Measurements from ENCODE around the gene ZMYM4. TPM values are rescaled to one million over a fixed set of nuclear protein-coding genes. Genes with fewer than 3 reads are reported as not detected.
A peak's percentile ranks its signal among the peaks of the same experiment; 100 is the strongest.

Gene ZMYM4
- total and polyA plus RNA-seq, 12 donors: 6.7 to 37.7 (median 34.1) TPM

DNA sequence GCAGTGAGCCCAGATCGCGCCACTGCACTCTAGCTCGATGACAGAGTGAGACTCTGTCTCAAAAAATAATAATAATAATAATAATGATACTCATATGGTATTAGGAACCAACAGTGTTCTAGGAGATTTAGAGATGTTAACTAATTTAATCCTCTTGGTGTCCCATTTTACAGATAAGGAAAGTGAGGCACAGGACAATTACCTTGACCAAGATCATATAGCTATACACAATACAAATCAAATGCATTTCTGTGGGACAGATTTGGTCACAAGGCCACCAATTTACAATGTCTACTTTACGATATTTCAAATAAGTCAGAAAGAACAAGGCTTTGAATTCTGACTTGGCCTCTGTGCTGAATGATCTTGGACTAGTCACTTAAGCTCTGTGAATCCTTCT, 2.2 kb upstream of the ZMYM4 start:
- Histone ChIP-seq H3K27ac (no peak overlapping the region), H3K4me1 (peaks cover 0 to 39% (median 19%) of the 10 kb centered on the region in 9 donors), H3K9me3 (no peaks in the 10 kb centered on the region), H3K36me3 (no peaks in the 10 kb centered on the region), H3K4me3 (no peak overlapping the region), H3K27me3 (no peaks in the 10 kb centered on the region)
- intact Hi-C loops (cut with DNase I): loop anchor here in 4 of 10 donors (10.0 kb wide), 3 partner anchors 52 to 72 kb away; partner anchors contain the start of gene SFPQ (in 2 of the 4)
- TF ChIP-seq, protein P1, sequence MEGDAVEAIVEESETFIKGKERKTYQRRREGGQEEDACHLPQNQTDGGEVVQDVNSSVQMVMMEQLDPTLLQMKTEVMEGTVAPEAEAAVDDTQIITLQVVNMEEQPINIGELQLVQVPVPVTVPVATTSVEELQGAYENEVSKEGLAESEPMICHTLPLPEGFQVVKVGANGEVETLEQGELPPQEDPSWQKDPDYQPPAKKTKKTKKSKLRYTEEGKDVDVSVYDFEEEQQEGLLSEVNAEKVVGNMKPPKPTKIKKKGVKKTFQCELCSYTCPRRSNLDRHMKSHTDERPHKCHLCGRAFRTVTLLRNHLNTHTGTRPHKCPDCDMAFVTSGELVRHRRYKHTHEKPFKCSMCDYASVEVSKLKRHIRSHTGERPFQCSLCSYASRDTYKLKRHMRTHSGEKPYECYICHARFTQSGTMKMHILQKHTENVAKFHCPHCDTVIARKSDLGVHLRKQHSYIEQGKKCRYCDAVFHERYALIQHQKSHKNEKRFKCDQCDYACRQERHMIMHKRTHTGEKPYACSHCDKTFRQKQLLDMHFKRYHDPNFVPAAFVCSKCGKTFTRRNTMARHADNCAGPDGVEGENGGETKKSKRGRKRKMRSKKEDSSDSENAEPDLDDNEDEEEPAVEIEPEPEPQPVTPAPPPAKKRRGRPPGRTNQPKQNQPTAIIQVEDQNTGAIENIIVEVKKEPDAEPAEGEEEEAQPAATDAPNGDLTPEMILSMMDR (IDR thresholded peaks at IDR 0.05): no peak
- WGBS, 2 donors: 95 to 97% methylated on average over 4 of the region's 4 CpGs
- DNase-seq: no peak
- no peak for ATAC-seq

DNA sequence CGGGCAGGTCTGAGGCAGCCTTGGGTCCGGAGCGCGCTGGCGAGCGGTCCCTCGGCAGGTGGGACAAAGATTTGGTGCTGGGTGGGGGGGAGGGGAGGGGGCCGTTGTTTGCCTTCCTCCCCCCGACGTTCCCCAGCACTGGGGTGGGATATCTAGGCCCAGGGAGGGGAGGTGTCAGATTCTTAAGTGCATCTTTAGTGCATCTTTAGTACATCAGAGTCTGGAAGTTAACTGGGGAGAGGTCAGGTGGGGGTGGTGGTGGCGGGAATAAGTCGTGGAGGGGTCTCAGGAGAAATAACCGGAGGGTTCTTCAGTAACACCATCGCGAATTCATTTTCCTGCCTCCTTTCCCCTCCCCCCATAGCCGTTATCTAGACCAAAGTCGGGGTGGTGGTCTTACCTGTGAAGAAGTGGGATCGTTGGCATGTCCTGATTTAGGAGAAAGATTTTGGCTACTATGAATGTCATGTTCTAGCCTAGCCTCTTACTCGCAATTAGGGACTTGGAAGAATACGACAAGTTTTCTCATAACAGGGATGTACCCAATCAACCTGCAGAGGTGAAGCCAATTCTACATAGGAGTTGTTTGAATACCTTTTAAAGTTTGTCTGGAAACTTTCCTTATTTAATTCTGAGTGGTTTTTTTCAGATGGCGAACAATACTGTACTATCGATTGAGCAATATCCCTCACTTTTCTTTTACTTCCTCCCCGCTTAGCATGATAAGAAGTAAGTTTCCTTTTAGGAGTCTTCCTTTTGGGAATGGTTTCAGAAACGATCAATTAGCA, 886 bp downstream of the ZMYM4 start:
- no peaks in the 10 kb centered on the region for H3K9me3 ChIP-seq
- DNase-seq (no peak), ATAC-seq (no peak)
- TF ChIP-seq, protein P1 (IDR thresholded peaks at IDR 0.05): no peak
- intact Hi-C loops (cut with DNase I): loop anchor here in 4 of 10 donors (10.0 kb wide), 3 partner anchors 55 to 75 kb away; partner anchors contain the start of gene SFPQ (in 2 of the 4)
- peaks cover 0 to 44% (median 19%) of the 10 kb centered on the region in 9 donors for H3K4me1 ChIP-seq
- H3K36me3 ChIP-seq: peaks cover 0 to 12% (median 0%) of the 10 kb centered on the region in 9 donors
- peak overlapping the region; percentile 70 to 97 (median 90) for H3K4me3 ChIP-seq
- H3K27ac ChIP-seq: peak overlapping the region; percentile 59 to 97 (median 88)
- no peaks in the 10 kb centered on the region for H3K27me3 ChIP-seq
- 5 to 7% methylated on average over 24 of the region's 24 CpGs for WGBS, 2 donors

DNA sequence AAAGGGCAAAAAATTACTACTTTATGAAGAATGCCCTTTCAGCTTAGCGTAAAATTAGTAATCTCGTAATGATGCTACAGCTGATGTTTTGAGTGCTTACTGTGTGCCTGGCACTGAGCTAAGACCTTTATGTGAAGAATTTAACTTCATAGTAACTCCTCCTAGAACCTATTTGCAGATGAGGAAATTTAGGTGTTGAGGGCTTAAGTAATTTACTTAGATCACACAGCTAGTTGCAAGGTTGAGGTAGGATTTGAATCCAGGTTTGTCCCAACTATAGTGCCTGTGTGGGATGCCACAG, 1.4 kb downstream of the ZMYM4 start:
- Histone ChIP-seq H3K27ac (peak overlapping the region in 3 of 10 donors; percentile 84 to 97 (median 96)), H3K4me1 (peaks cover 0 to 39% (median 16%) of the 10 kb centered on the region in 9 donors), H3K4me3 (peak overlapping the region in 8 of 10 donors; percentile 70 to 97 (median 90)), H3K9me3 (no peaks in the 10 kb centered on the region), H3K36me3 (peaks cover 0 to 12% (median 0%) of the 10 kb centered on the region in 9 donors), H3K27me3 (no peaks in the 10 kb centered on the region)
- ATAC-seq: no peak
- no peak for DNase-seq
- 68 to 75% methylated on average over 2 of the region's 2 CpGs for WGBS, 2 donors
- intact Hi-C loops (cut with DNase I): loop anchor here in 4 of 10 donors (10.0 kb wide), 3 partner anchors 55 to 75 kb away; partner anchors contain the start of gene SFPQ (in 2 of the 4)
- TF ChIP-seq, protein P1 (IDR thresholded peaks at IDR 0.05): no peak

DNA sequence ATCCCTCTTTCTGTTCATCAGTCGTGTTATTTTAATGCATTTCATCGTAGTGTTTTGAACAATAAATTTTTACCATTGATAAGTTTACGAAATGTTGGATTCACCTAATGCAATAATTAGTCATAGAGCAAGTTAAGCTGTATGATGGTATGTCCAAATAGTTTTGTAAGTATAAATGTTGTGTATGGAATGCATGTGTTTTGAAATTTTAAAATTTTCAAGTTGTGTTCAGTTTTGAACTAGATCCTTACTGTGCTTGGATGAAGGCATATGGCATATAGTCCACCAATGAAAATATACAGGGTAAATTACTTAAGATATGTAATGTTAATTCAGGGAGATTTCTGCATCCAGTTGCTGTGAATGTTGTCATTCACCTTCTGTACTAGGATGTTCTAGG, 2.3 kb downstream of the ZMYM4 start:
- Histone ChIP-seq H3K36me3 (peaks cover 0 to 12% (median 0%) of the 10 kb centered on the region in 9 donors), H3K27ac (no peak overlapping the region), H3K9me3 (no peaks in the 10 kb centered on the region), H3K4me3 (no peak overlapping the region), H3K4me1 (peaks cover 0 to 38% (median 22%) of the 10 kb centered on the region in 9 donors), H3K27me3 (no peaks in the 10 kb centered on the region)
- TF ChIP-seq, protein P1 (IDR thresholded peaks at IDR 0.05): no peak
- intact Hi-C loops (cut with DNase I): no loop called here
- ATAC-seq: no peak
- no peak for DNase-seq
- WGBS, 2 donors: 96% methylated on average over 3 of the region's 3 CpGs
